ENCODE data around the gene NHSL1.
A peak's percentile ranks its signal among the peaks of the same experiment; 100 is the strongest.

Gene NHSL1

DNA sequence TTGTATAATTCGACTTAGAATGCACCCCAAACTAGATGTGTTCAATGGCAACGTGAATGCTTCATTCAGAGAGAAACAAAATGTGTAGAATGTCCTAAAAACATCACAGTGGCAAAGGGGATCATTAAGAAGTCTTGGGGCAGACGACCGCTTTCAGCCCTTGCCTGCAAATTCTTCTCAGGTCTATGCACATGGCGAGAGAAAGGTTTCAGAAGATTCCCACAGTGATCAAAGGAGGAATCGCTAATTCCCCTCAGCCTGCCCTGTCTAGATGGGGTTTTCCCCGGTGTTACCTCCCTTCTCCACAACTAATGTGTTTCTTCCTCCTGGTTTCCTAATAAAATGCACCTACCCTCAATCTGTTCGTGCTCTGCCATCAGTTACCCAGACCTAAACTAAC is 13.3 kb upstream of the NHSL1 start:
- Histone ChIP-seq H3K9me3 (ENCODE audit: control insufficient read depth, insufficient read depth, low read length) (no peaks in the 10 kb centered on the region), H3K4me1 (ENCODE audit: insufficient read depth, low read length) (peaks cover 14% of the 10 kb centered on the region), H3K9ac (ENCODE audit: low read depth, low read length) (no peak overlapping the region), H3K36me3 (ENCODE audit: insufficient read depth, low read length) (no peaks in the 10 kb centered on the region)

DNA sequence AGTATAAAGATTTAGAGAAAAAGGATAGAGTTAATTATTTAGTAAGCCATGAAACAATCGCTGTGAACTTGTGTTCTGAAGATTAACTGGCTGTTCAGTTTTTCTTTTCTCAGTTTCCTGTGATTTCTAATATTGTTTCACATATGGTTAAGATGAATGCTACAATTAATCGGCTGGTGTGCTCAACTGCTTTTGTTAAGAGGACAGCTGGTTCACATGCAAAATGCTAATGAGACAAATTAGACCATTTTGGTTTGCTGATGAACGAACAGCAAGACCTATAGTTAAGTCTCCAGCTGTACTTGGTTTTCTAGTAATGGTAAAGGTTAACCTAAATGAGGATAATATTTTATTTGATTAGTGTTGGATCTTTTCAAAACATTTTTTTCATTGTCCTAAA is 10.8 kb upstream of the NHSL1 start:
- Histone ChIP-seq H3K4me1 (ENCODE audit: insufficient read depth, low read length) (peaks cover 14% of the 10 kb centered on the region), H3K36me3 (ENCODE audit: insufficient read depth, low read length) (no peaks in the 10 kb centered on the region), H3K9me3 (ENCODE audit: control insufficient read depth, insufficient read depth, low read length) (no peaks in the 10 kb centered on the region), H3K9ac (ENCODE audit: low read depth, low read length) (no peak overlapping the region)

DNA sequence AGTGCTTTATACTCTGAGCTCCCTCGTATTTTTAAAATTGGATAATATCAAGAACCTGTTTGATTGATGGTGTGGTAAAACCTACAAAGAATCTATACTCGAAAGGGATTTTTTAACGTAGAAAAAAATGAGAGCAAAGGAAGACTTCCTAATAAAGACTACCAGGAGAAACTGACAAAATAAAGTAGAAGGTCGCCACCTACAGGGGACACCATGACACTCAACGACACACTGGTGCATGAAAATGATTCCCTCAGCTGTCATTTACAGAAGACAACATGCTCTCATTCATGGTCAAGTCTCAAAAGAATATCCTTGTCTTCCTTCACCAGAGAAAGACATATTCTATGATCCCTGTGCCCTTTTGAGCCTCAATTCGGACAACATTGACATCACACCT is 10.1 kb upstream of the NHSL1 start:
- Histone ChIP-seq H3K36me3 (ENCODE audit: insufficient read depth, low read length) (no peaks in the 10 kb centered on the region), H3K9me3 (ENCODE audit: control insufficient read depth, insufficient read depth, low read length) (no peaks in the 10 kb centered on the region), H3K4me1 (ENCODE audit: insufficient read depth, low read length) (peaks cover 17% of the 10 kb centered on the region)

DNA sequence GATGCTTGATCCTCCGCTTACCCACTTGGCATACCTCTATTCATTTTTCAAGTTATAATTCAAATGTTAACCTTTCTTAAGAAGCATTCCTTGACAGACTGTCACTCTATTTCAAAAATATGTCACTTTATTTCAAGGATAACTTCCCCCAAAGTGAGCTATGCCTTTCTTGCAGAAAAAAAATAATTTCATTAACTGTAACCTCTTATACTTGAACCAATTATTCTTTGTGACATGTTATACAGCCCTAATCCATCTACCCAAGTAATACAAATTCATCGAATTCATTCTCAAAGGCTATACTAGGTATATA is 9.3 kb upstream of the NHSL1 start:
- Histone ChIP-seq H3K36me3 (ENCODE audit: insufficient read depth, low read length) (no peaks in the 10 kb centered on the region), H3K9ac (ENCODE audit: low read depth, low read length) (no peak overlapping the region), H3K4me1 (ENCODE audit: insufficient read depth, low read length) (peaks cover 20% of the 10 kb centered on the region), H3K9me3 (ENCODE audit: control insufficient read depth, insufficient read depth, low read length) (no peaks in the 10 kb centered on the region)

More for the DNA sequence above, 10.1 kb upstream of the NHSL1 start:
- no peak overlapping the region for H3K9ac ChIP-seq (ENCODE audit: low read depth, low read length)

DNA sequence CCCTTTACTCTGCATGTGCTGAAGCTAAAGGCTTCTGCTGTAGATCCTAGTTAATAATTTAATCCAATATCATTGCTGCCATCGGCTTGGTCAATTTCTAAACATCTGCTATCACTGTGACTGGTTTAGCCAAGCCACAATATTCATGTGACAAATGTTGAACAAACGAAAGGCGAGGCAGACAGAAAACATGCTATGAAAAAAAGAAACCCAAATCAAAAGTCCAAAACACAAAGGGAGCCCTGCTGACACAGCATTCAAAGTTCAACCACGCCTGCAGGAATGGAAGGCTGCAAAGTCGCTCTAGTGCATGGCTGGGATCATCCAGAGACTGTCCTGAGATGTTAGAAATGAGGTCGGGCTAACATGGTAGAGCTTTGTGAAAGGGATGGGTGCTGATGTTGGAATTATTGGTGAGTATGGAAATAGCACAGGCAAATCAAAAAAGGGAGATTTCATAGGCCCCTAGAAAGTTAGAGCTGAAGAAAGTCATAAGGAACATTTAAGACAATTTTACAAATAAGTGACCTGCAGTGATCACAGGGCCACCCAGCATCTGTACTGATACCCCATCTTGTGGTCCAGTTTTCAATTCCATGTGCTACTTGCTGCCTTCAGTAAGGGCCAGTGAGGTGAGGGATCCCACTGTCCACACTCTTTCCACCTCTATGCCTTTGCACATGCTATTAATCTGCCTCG is 8.8 kb upstream of the NHSL1 start:
- Histone ChIP-seq H3K9ac (ENCODE audit: low read depth, low read length) (no peak overlapping the region), H3K9me3 (ENCODE audit: control insufficient read depth, insufficient read depth, low read length) (no peaks in the 10 kb centered on the region), H3K36me3 (ENCODE audit: insufficient read depth, low read length) (no peaks in the 10 kb centered on the region), H3K4me1 (ENCODE audit: insufficient read depth, low read length) (peaks cover 19% of the 10 kb centered on the region)

DNA sequence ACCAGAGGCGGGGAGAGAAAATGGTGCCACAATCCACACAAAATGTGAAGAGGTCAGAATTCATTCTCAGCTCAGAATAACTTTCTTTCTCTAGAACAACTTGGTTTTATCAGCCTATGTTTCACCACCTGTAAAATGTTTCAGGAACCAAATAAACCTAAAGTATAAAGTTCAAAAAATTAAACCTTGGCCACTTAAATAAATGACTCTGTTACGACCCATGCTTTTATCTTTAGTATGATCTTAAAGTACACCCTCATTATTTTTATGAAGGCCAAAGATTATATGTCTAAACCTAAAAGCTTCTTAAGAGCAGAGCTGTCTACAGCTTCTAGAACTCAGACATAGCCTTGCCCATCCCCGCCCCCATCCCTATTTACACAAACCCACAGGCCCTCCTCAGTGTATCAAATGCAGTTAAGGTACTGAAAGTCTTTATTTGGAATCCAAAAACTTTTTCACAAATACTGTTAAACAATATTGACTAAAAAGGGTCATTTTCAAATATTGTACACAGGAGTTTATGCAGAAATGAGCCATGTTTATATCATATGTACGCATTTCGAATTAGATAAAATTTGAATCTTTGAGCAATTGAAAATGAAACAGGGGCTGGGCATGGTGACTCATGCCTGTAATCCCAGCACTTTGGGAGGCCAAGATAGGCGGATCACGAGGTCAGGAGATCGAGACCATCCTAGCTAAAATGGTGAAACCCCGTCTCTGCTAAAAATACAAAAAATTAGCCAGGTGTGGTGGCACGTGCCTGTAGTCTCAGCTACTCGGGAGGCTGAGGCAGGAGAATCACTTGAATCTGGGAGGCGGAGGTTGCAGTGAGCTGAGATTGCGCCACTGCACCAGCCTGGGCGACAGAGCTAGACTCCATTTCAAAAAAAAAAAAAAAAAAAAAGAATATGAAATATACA is 5.7 kb upstream of the NHSL1 start:
- no peaks in the 10 kb centered on the region for H3K9me3 ChIP-seq (ENCODE audit: control insufficient read depth, insufficient read depth, low read length)
- H3K4me1 ChIP-seq (ENCODE audit: insufficient read depth, low read length), result peaks cover 15% of the 10 kb centered on the region
- H3K9ac ChIP-seq (ENCODE audit: low read depth, low read length), result no peak overlapping the region
- H3K36me3 ChIP-seq (ENCODE audit: insufficient read depth, low read length), result no peaks in the 10 kb centered on the region

DNA sequence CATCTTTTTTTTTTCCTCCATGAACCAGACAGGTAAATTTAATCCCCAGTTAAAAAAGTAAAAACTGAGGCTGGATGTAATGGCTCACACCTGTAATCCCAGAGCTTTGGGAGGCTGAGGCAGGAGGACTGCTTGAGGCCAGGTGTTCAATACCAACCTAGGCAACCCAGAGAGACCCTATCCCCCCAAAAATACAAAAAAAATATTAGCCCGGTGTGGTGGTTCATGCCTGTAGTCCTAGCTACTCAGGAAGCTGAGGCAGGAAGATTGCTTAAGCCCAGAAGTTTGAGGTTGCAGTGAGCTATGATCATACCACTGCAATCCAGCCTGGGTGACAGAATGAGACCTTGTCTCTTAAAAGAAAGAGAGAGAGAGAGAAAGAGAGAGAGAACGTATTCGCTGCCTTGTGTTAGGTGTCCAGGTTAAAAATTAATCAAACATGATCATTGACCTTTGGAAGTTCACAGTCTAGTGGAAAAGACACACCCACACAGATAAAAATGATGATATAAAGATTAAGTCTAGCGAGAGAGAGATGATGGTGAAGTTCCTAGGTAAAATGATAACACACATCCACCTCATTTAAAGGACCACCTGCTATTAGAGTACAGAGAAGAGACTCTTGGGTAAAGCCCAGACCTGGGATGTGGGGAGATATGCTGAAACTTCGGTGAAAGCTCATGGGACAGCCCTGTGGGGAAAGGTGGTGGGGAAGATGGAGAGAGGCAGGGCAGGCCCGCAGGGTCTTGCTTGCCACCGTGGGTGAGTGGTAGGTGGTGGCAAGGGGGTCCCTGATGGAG is 4.8 kb upstream of the NHSL1 start:
- Histone ChIP-seq H3K4me1 (ENCODE audit: insufficient read depth, low read length) (peaks cover 22% of the 10 kb centered on the region), H3K9me3 (ENCODE audit: control insufficient read depth, insufficient read depth, low read length) (no peaks in the 10 kb centered on the region), H3K36me3 (ENCODE audit: insufficient read depth, low read length) (no peaks in the 10 kb centered on the region), H3K9ac (ENCODE audit: low read depth, low read length) (no peak overlapping the region)

DNA sequence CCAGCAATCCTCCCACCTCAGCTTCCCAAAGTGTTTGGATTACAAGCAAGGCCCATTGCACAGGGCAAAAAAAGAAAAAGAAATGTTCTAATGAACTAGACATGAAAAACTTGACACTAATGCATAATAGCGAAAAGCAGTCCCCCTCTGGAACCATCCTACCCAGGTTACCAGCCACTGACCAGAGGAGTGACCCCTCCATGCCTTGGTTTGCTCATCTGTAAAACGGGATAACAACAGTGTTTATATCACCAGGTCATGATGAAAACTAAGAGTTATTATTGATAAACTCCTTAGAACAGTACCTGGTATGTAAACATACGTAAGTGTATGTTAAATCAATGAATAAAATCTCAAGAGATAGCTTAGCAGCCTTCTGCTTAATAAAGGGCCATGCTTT is 3.3 kb upstream of the NHSL1 start:
- H3K4me1 ChIP-seq (ENCODE audit: insufficient read depth, low read length), result peaks cover 29% of the 10 kb centered on the region
- no peaks in the 10 kb centered on the region for H3K36me3 ChIP-seq (ENCODE audit: insufficient read depth, low read length)
- no peaks in the 10 kb centered on the region for H3K9me3 ChIP-seq (ENCODE audit: control insufficient read depth, insufficient read depth, low read length)
- no peak overlapping the region for H3K9ac ChIP-seq (ENCODE audit: low read depth, low read length)

DNA sequence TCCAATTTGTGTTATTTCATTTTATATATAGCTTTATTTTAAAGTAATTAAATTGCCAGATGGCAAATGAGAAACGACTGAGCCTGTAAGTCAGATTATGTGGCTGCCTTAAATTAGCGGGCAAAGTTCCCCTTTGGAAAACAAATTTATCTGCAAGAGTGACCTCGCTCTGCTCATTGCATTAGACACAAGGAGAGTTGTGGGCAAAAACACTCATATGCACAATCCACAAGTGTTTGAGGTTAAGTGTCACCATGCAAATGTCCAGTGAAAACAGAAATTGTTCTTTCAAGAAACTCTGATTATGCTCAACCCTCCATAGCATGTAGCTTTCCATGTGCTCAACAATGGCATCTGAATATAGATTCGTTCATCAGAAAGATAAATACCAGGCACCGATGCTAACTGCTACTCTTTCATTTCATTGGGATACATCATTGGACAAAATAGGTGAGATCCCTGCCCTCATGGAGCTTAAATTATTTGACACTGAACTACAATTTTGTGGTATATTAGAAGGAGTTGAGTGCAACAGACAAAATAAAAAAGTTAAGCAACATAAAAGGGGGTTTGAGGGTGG is 1.7 kb upstream of the NHSL1 start:
- H3K9ac ChIP-seq (ENCODE audit: low read depth, low read length), result no peak overlapping the region
- peaks cover 35% of the 10 kb centered on the region for H3K4me1 ChIP-seq (ENCODE audit: insufficient read depth, low read length)
- no peaks in the 10 kb centered on the region for H3K36me3 ChIP-seq (ENCODE audit: insufficient read depth, low read length)
- no peaks in the 10 kb centered on the region for H3K9me3 ChIP-seq (ENCODE audit: control insufficient read depth, insufficient read depth, low read length)

DNA sequence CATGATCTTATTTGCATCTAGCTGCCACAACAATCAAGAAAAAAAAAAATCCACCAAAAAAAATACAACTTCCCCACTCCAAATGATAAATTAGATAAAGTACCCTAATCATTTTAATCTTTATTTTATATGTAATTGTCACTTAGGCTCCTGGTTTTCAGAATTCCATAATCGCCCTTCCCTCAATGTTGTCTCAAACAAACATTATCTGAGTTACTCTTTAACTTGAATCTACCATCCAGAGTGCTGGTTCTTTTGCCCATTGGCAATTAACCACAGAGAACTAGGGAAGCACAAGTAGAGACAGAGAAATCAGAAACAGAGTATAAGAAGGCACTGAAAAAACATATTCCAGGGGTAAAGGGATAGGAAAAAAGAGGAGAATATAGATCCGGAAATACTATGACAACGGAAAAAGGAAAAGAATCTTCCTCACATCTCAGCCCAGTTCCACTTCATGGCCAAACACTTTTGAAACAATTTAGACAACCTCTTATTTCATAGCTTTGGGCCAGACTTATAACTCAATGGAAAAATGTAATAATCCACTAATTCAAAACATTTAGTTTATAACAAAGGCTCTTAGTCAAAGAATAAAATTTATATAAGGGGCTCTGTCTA is 861 bp upstream of the NHSL1 start:
- H3K36me3 ChIP-seq (ENCODE audit: insufficient read depth, low read length), result 0 out of 2 replicates have a peak, but pooled peaks cover 3% of the 10 kb centered on the region
- peaks cover 35% of the 10 kb centered on the region for H3K4me1 ChIP-seq (ENCODE audit: insufficient read depth, low read length)
- peak overlapping the region; percentile 36; the same call in 1 of the 2 replicates for H3K9ac ChIP-seq (ENCODE audit: low read depth, low read length)
- H3K9me3 ChIP-seq (ENCODE audit: control insufficient read depth, insufficient read depth, low read length), result no peaks in the 10 kb centered on the region

DNA sequence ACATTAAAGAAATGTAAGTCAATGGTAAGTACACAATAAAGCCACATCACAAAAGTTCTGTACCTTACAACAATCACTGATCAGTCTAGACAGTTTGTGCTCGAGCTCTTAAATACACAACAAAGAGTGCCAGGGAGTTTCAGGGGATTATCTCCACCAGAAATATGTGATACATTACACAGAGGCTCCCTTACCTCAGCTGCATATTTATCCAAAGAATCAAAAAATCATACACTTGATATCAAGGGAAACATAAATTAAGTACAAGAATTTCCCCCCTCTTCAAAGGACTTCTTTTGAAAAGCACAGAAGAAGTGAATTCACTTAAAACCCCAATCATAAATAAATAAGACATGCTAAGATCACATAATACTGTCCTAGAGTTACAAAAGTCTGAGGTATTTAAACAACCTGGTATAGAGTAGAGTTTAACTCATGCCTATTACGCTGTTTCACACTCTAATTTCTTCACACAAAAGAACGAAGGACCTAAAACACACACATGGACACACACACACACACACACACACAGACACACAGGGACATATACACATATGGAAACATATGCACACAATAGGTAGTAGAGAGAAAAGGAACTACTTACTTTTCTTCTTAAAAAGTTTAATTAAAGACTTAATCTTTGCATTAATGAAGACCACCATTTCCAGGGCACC is 528 bp downstream of the NHSL1 start:
- peaks cover 33% of the 10 kb centered on the region for H3K4me1 ChIP-seq (ENCODE audit: insufficient read depth, low read length)
- H3K9me3 ChIP-seq (ENCODE audit: control insufficient read depth, insufficient read depth, low read length), result no peaks in the 10 kb centered on the region
- peak overlapping the region; percentile 36 for H3K9ac ChIP-seq (ENCODE audit: low read depth, low read length)
- peaks cover 4% of the 10 kb centered on the region; the same call in 1 of the 2 replicates for H3K36me3 ChIP-seq (ENCODE audit: insufficient read depth, low read length)

DNA sequence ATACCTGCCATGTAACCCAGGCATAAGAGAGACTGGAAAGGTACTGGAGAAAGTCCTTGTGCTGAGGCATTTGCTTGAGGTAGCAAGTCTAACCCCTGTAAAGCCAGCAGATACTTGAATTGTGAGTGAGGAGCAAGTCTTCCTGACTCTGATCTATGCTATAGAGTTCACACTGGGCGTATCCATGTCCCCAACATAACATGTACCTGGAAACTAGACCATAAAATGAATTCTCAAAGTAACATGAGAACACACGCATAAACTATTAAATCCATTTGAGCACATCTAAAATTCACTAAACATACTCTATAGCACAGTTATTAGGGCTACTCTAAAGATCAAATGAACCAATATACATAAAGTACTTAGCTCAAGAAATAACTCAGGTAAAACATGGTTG is 2.0 kb downstream of the NHSL1 start:
- Histone ChIP-seq H3K4me1 (ENCODE audit: insufficient read depth, low read length) (peaks cover 46% of the 10 kb centered on the region), H3K9me3 (ENCODE audit: control insufficient read depth, insufficient read depth, low read length) (no peaks in the 10 kb centered on the region), H3K36me3 (ENCODE audit: insufficient read depth, low read length) (peaks cover 4% of the 10 kb centered on the region; the same call in 1 of the 2 replicates), H3K9ac (ENCODE audit: low read depth, low read length) (no peak overlapping the region)

DNA sequence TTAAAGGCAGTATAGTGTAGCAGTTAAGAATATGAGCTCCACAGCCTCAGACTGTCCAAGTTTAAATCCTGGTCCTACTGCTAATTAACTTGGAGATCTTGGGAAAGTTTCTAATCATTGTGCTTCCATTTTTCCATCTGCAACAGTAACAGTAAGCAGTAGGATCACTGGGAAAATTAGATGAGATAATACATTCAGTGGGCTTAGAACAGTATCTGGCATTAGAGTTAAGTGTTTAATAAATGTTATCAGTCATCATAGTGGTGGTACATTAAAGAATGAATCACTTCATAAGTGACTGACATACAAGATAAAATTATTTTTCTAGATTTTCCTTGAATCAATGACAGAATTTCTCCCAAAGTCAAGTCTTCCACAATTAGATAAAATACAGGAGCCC is 5.0 kb downstream of the NHSL1 start:
- Histone ChIP-seq H3K36me3 (ENCODE audit: insufficient read depth, low read length) (peaks cover 4% of the 10 kb centered on the region; the same call in 1 of the 2 replicates), H3K4me1 (ENCODE audit: insufficient read depth, low read length) (peaks cover 38% of the 10 kb centered on the region)

More for the DNA sequence above, 5.0 kb downstream of the NHSL1 start:
- Histone ChIP-seq H3K9me3 (ENCODE audit: control insufficient read depth, insufficient read depth, low read length) (no peaks in the 10 kb centered on the region), H3K9ac (ENCODE audit: low read depth, low read length) (no peak overlapping the region)

All from ES-I3 (cell line).